HepG2 (cell line): ENCODE results near the gene CLRN2. TPM values are rescaled to one million over a fixed set of nuclear protein-coding genes. Genes with fewer than 3 reads are reported as not detected.

Experiments
- BCL3 ChIP-seq: sonication (generic); formaldehyde crosslinking; IDR thresholded peaks from 2 replicates; pipeline ENCODE4 v1.5.1; 2020; ENCODE audit warnings: mild to moderate bottlenecking, missing genetic modification reagents, moderate library complexity
- HOXA5 ChIP-seq: sonication (generic); formaldehyde crosslinking; IDR thresholded peaks from 2 replicates; pipeline ENCODE4 v1.4.0; 2020; ENCODE audit warnings: missing genetic modification reagents
- KLF16 ChIP-seq, 2 experiments: sonication (generic) in 1 of 2; formaldehyde crosslinking in 1 of 2; IDR thresholded peaks; 2 replicates each; pipeline versions ENCODE4 v1.6.1 to v1.8.0; 2016 to 2023; ENCODE audit warnings: missing genetic modification reagents in 2 of 2, missing compliant biosample characterization in 1 of 2
- KMT2B ChIP-seq: IDR thresholded peaks from 2 replicates; pipeline ENCODE4 v1.6.1; 2016; ENCODE audit warnings: missing genetic modification reagents, missing compliant biosample characterization
- MIER3 ChIP-seq: IDR thresholded peaks from 2 replicates; pipeline ENCODE4 v1.6.1; 2016; ENCODE audit warnings: missing compliant biosample characterization, borderline replicate concordance
- MTA1 ChIP-seq: sonication (generic); formaldehyde crosslinking; IDR thresholded peaks from 2 replicates; pipeline ENCODE4 v1.4.0; 2020; ENCODE audit warnings: missing genetic modification reagents, mild to moderate bottlenecking, borderline replicate concordance
- MTF1 ChIP-seq: sonication (generic); formaldehyde crosslinking; IDR thresholded peaks from 2 replicates; pipeline ENCODE4 v1.5.0; 2020; ENCODE audit warnings: missing genetic modification reagents
- RFXANK ChIP-seq: IDR thresholded peaks from 2 replicates; pipeline ENCODE4 v1.6.1; 2016
- SPEN ChIP-seq: sonication (generic); formaldehyde crosslinking; IDR thresholded peaks from 2 replicates; pipeline ENCODE4 v1.5.1; 2020; ENCODE audit warnings: low read depth, mild to moderate bottlenecking, missing genetic modification reagents
- TEAD2 ChIP-seq: sonication (generic); formaldehyde crosslinking; IDR thresholded peaks from 2 replicates; pipeline ENCODE4 v1.9.0; 2021; ENCODE audit warnings: missing genetic modification reagents
- ZKSCAN1 ChIP-seq: fragments of 150-350 bp; IDR thresholded peaks from 2 replicates; pipeline ENCODE4 v1.6.1; 2014; ENCODE audit warnings: low read length
- ZNF232 ChIP-seq: sonication (generic); formaldehyde crosslinking; IDR thresholded peaks from 2 replicates; pipeline ENCODE4 v1.4.0; 2020; ENCODE audit warnings: missing genetic modification reagents, borderline replicate concordance
- ZNF317 ChIP-seq: sonication (generic); formaldehyde crosslinking; IDR thresholded peaks from 2 replicates; pipeline ENCODE4 v1.5.0; 2020; ENCODE audit warnings: mild to moderate bottlenecking, missing genetic modification reagents
- ZNF367 ChIP-seq: sonication (generic); formaldehyde crosslinking; IDR thresholded peaks from 2 replicates; pipeline ENCODE4 v1.4.0; 2020; ENCODE audit warnings: missing genetic modification reagents, borderline replicate concordance
- ZNF558 ChIP-seq: sonication (generic); formaldehyde crosslinking; IDR thresholded peaks from 2 replicates; pipeline ENCODE4 v1.9.0; 2022; ENCODE audit warnings: mild to moderate bottlenecking, missing genetic modification reagents, borderline replicate concordance
- polyA plus RNA-seq, 8 experiments: library from polyadenylated mRNA; depleted of rRNA in 3 of 8; stranded (reverse) in 7 of 8; unstranded in 1 of 8; fragments of >200 nt; fragmentation: Illumina TruSeq in 4 of 8; extraction: Trizol in 4 of 8; gene quantifications; 2 replicates each; pipeline versions ENCODE4 v1.2.1 to v1.2.3, GENCODE V29; 2011 to 2016; ENCODE audit warnings: low read depth in 4 of 8, missing spikeins in 1 of 8, mixed read lengths in 1 of 8; ENCODE audit not compliant: insufficient read depth in 1 of 8
- total RNA-seq, 5 experiments: library from RNA; depleted of rRNA; stranded (reverse); fragments of >200 nt; fragmentation: Illumina TruSeq; extraction: Trizol; gene quantifications; 2 replicates each; pipeline ENCODE4 v1.2.3, GENCODE V29; 2016; ENCODE audit warnings: low read depth in 1 of 5
- TF ChIP-seq, protein P1 (sequence below): sonication (generic); formaldehyde crosslinking; IDR thresholded peaks from 2 replicates; pipeline ENCODE4 v1.5.0; 2020; ENCODE audit warnings: mild to moderate bottlenecking, missing genetic modification reagents, borderline replicate concordance
- TF ChIP-seq, protein P2 (sequence below): IDR thresholded peaks from 2 replicates; pipeline ENCODE4 v1.6.1; 2012; ENCODE audit warnings: low read depth, low read length, improper control_type of control experiment
- TF ChIP-seq, protein P3 (sequence below): sonication (generic); formaldehyde crosslinking; IDR thresholded peaks from 2 replicates; pipeline ENCODE4 v1.5.0; 2020; ENCODE audit warnings: missing genetic modification reagents

Gene CLRN2
- total and polyA plus RNA-seq, 2 of the 13 experiments (the other 11 are each of a cell fraction or from before 2014, with no cell fraction given), result not detected

- TF ChIP-seq, protein P1, sequence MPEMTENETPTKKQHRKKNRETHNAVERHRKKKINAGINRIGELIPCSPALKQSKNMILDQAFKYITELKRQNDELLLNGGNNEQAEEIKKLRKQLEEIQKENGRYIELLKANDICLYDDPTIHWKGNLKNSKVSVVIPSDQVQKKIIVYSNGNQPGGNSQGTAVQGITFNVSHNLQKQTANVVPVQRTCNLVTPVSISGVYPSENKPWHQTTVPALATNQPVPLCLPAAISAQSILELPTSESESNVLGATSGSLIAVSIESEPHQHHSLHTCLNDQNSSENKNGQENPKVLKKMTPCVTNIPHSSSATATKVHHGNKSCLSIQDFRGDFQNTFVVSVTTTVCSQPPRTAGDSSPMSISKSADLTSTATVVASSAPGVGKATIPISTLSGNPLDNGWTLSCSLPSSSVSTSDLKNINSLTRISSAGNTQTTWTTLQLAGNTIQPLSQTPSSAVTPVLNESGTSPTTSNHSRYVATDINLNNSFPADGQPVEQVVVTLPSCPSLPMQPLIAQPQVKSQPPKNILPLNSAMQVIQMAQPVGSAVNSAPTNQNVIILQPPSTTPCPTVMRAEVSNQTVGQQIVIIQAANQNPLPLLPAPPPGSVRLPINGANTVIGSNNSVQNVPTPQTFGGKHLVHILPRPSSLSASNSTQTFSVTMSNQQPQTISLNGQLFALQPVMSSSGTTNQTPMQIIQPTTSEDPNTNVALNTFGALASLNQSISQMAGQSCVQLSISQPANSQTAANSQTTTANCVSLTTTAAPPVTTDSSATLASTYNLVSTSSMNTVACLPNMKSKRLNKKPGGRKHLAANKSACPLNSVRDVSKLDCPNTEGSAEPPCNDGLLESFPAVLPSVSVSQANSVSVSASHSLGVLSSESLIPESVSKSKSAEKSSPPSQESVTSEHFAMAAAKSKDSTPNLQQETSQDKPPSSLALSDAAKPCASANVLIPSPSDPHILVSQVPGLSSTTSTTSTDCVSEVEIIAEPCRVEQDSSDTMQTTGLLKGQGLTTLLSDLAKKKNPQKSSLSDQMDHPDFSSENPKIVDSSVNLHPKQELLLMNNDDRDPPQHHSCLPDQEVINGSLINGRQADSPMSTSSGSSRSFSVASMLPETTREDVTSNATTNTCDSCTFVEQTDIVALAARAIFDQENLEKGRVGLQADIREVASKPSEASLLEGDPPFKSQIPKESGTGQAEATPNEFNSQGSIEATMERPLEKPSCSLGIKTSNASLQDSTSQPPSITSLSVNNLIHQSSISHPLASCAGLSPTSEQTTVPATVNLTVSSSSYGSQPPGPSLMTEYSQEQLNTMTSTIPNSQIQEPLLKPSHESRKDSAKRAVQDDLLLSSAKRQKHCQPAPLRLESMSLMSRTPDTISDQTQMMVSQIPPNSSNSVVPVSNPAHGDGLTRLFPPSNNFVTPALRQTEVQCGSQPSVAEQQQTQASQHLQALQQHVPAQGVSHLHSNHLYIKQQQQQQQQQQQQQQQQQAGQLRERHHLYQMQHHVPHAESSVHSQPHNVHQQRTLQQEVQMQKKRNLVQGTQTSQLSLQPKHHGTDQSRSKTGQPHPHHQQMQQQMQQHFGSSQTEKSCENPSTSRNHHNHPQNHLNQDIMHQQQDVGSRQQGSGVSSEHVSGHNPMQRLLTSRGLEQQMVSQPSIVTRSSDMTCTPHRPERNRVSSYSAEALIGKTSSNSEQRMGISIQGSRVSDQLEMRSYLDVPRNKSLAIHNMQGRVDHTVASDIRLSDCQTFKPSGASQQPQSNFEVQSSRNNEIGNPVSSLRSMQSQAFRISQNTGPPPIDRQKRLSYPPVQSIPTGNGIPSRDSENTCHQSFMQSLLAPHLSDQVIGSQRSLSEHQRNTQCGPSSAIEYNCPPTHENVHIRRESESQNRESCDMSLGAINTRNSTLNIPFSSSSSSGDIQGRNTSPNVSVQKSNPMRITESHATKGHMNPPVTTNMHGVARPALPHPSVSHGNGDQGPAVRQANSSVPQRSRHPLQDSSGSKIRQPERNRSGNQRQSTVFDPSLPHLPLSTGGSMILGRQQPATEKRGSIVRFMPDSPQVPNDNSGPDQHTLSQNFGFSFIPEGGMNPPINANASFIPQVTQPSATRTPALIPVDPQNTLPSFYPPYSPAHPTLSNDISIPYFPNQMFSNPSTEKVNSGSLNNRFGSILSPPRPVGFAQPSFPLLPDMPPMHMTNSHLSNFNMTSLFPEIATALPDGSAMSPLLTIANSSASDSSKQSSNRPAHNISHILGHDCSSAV (CRISPR knock-in tag), result no peak
- TF ChIP-seq ZNF367 (CRISPR knock-in tag) (no peak), MTA1 (CRISPR knock-in tag) (no peak), ZKSCAN1 (no peak), BCL3 (CRISPR knock-in tag) (0 out of 2 replicates have a peak, but pooled peaks have one; percentile 76), MIER3 (no peak; the same call in 1 of the 2 replicates), SPEN (CRISPR knock-in tag) (peak; percentile 44; the same call in 1 of the 2 replicates), KMT2B (CRISPR knock-in tag) (no peak), KLF16 (CRISPR knock-in tag; IDR thresholded peaks at IDR 0.05) (no peak; a peak in 1 of 4 replicates), HOXA5 (CRISPR knock-in tag) (no peak), ZNF232 (CRISPR knock-in tag) (no peak), ZNF558 (no peak), MTF1 (CRISPR knock-in tag) (no peak), TEAD2 (CRISPR knock-in tag) (no peak), RFXANK (CRISPR knock-in tag) (no peak), ZNF317 (no peak)
- TF ChIP-seq, protein P2, sequence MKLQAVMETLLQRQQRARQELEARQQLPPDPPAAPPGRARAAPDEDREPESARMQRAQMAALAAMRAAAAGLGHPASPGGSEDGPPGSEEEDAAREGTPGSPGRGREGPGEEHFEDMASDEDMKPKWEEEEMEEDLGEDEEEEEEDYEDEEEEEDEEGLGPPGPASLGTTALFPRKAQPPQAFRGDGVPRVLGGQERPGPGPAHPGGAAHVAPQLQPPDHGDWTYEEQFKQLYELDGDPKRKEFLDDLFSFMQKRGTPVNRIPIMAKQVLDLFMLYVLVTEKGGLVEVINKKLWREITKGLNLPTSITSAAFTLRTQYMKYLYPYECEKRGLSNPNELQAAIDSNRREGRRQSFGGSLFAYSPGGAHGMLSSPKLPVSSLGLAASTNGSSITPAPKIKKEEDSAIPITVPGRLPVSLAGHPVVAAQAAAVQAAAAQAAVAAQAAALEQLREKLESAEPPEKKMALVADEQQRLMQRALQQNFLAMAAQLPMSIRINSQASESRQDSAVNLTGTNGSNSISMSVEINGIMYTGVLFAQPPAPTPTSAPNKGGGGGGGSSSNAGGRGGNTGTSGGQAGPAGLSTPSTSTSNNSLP, result no peak
- TF ChIP-seq, protein P3, sequence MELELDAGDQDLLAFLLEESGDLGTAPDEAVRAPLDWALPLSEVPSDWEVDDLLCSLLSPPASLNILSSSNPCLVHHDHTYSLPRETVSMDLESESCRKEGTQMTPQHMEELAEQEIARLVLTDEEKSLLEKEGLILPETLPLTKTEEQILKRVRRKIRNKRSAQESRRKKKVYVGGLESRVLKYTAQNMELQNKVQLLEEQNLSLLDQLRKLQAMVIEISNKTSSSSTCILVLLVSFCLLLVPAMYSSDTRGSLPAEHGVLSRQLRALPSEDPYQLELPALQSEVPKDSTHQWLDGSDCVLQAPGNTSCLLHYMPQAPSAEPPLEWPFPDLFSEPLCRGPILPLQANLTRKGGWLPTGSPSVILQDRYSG (CRISPR knock-in tag), result no peak
Observed at GRCh38 chr4:17511950-17512795, 2.8 kb upstream of the CLRN2 start, which contains the start of gene QDPR (continued).
